Stimulated activated CD4-positive, alpha-beta T cell treated with anti-CD3 and anti-CD28 coated beads, Interleukin-12 subunit alpha, Interleukin-12 subunit beta, amount 100 ng/mL, for 24 hours (primary cell): Measurements from ENCODE around the gene AQP6.

Experiments
- DNase-seq, 2 experiments: peaks; one replicate each; pipeline ENCODE4 v3.0.0-alpha.2; 2020; ENCODE audit warnings: low read depth in 2 of 2

The AQP6 gene

GRCh38 chr12:49942921-49943624, 29.7 kb upstream of the AQP6 start:
- no peak for DNase-seq

GRCh38 chr12:49943625-49943960, 29.2 kb upstream of the AQP6 start:
- no peak for DNase-seq

GRCh38 chr12:49944046-49944445, 28.7 kb upstream of the AQP6 start:
- DNase-seq, result no peak

GRCh38 chr12:49944718-49945117, 28.0 kb upstream of the AQP6 start:
- DNase-seq, result no peak

- DNase-seq, result peak; percentile 74 to 91
Measured at GRCh38 chr12:49945394-49946080, 27.2 kb upstream of the AQP6 start.

- no peak for DNase-seq
Measured at GRCh38 chr12:49946086-49946485, 26.7 kb upstream of the AQP6 start.

- no peak for DNase-seq
Measured at GRCh38 chr12:49946497-49946896, 26.2 kb upstream of the AQP6 start.

GRCh38 chr12:49947593-49948226, 25.0 kb upstream of the AQP6 start:
- no peak for DNase-seq

- DNase-seq, result no peak
Measured at GRCh38 chr12:49948866-49949845, 23.6 kb upstream of the AQP6 start.

GRCh38 chr12:49949866-49950265, 22.9 kb upstream of the AQP6 start:
- DNase-seq, result no peak

GRCh38 chr12:49950273-49951251, 22.2 kb upstream of the AQP6 start, which contains the start of gene AQP2:
Gene AQP2, plus strand, starts transcription at chr12:49950737. Its CDS starts 94 bp downstream, at chr12:49950831.
- no peak for DNase-seq

GRCh38 chr12:49951411-49952240, 21.1 kb upstream of the AQP6 start:
- no peak for DNase-seq

- no peak for DNase-seq
Measured at GRCh38 chr12:49952391-49953055, 20.2 kb upstream of the AQP6 start.

GRCh38 chr12:49953151-49953550, 19.6 kb upstream of the AQP6 start:
- DNase-seq, result no peak

GRCh38 chr12:49953961-49954846, 18.5 kb upstream of the AQP6 start:
- no peak for DNase-seq

- DNase-seq, result no peak
Measured at GRCh38 chr12:49954863-49955830, 17.6 kb upstream of the AQP6 start.
